Panc1 (cell line): Measurements from ENCODE around the gene RANBP1. TPM values are rescaled to one million over a fixed set of nuclear protein-coding genes. Genes with fewer than 3 reads are reported as not detected.
A peak's percentile ranks its signal among the peaks of the same experiment; 100 is the strongest.

Experiments used
- ATAC-seq: fragments of 200-7000 bp; cut with Tn5 transposase; 2 replicates; pipeline ENCODE4 v1.9.1; 2020; ENCODE audit warnings: mild to moderate bottlenecking, moderate library complexity
- BruUV-seq: library from RNA; stranded (reverse); fragments of 400-500 nt; replicated peaks from 2 replicates; lab custom pipeline; 2021; lab: Mats Ljungman, UMichigan
- CTCF ChIA-PET: fragments of 300-600 bp; sonication (Branson Sonifier 250); formaldehyde crosslinking; loops from one replicate; lab custom pipeline; 2022; ENCODE audit warnings: antibody characterized with exemption; lab: Charles Lee
- POLR2A ChIA-PET: fragments of 300-600 bp; sonication (Branson Sonifier 250); formaldehyde crosslinking; loops from one replicate; lab custom pipeline; 2022; ENCODE audit warnings: antibody characterized with exemption; lab: Charles Lee
- DNase-seq: peaks from one replicate; pipeline ENCODE4 v3.0.0-alpha.2; 2010; ENCODE audit warnings: low read depth, low spot score
- H3K27ac ChIP-seq: 2 replicates; pipeline ENCODE4 v1.5.1; 2011; ENCODE audit warnings: mild to moderate bottlenecking, low read length, inconsistent platforms
- H3K27me3 ChIP-seq: fragments of 200-500 bp; sonication (Bioruptor generic); 2 replicates; pipeline ENCODE4 v1.6.0; 2014; ENCODE audit warnings: low read length, inconsistent platforms; ENCODE audit not compliant: control insufficient read depth, insufficient read depth
- H3K36me3 ChIP-seq: fragments of 200-500 bp; sonication (Bioruptor generic); 2 replicates; pipeline ENCODE4 v1.5.1; 2014; ENCODE audit warnings: inconsistent platforms, mild to moderate bottlenecking, low read length, moderate library complexity; ENCODE audit not compliant: control insufficient read depth, insufficient read depth
- H3K4me1 ChIP-seq: 2 replicates; pipeline ENCODE4 v1.5.1; 2011; ENCODE audit warnings: inconsistent platforms, mild to moderate bottlenecking, low read length, moderate library complexity; ENCODE audit not compliant: control insufficient read depth, insufficient read depth
- H3K4me3 ChIP-seq, 2 experiments: 2 replicates each; pipeline ENCODE4 v1.5.1; 2011 to 2012; ENCODE audit warnings: low read depth in 2 of 2, low read length in 2 of 2, mild to moderate bottlenecking in 2 of 2, inconsistent platforms in 1 of 2, moderate library complexity in 1 of 2
- H3K9me3 ChIP-seq: fragments of 200-500 bp; sonication (Bioruptor generic); 2 replicates; pipeline ENCODE4 v1.5.1; 2014; ENCODE audit warnings: low read depth, mild to moderate bottlenecking, inconsistent platforms, low read length, moderate library complexity; ENCODE audit not compliant: control insufficient read depth, insufficient read depth
- CTCF ChIP-seq: fragments of 450-650 bp; IDR thresholded peaks from 2 replicates; pipeline ENCODE4 v1.5.1; 2017; ENCODE audit warnings: mild to moderate bottlenecking
- POLR2AphosphoS5 ChIP-seq: IDR thresholded peaks from 2 replicates; pipeline ENCODE4 v1.6.1; 2012; ENCODE audit warnings: mild to moderate bottlenecking, low read depth, low read length, moderate library complexity
- REST ChIP-seq, 2 experiments: IDR thresholded peaks; 2 replicates each; pipeline ENCODE4 v1.6.1; 2011 to 2012; ENCODE audit warnings: low read depth in 2 of 2, control low read depth in 1 of 2, low read length in 1 of 2, mild to moderate bottlenecking in 1 of 2, moderate library complexity in 1 of 2; ENCODE audit not compliant: insufficient read depth in 1 of 2
- SIN3A ChIP-seq: IDR thresholded peaks from 2 replicates; pipeline ENCODE4 v1.6.1; 2012; ENCODE audit warnings: low read depth, mild to moderate bottlenecking, low read length, moderate library complexity, borderline replicate concordance; ENCODE audit not compliant: insufficient read depth
- TCF7L2 ChIP-seq: IDR thresholded peaks from 2 replicates; pipeline ENCODE4 v1.6.1; 2011; ENCODE audit warnings: mild to moderate bottlenecking, low read depth, low read length, inconsistent platforms
- in situ Hi-C: cut with HindIII; loops from 2 replicates; pipeline ENCODE4 v1.10.0; 2016; ENCODE audit warnings: low sequenced_read_pairs, low pct_unique_long_range_greater_than_20kb
- intact Hi-C: fragments of 100-400 bp; cut with micrococcal nuclease; formaldehyde crosslinking; loops from one replicate; pipeline ENCODE4 v1.10.0; 2022; ENCODE audit not compliant: unreplicated experiment
- total RNA-seq: library from RNA; stranded (reverse); gene quantifications from one replicate; pipeline ENCODE4 v1.2.1, GENCODE V29; 2021; ENCODE audit not compliant: unreplicated experiment

RANBP1 gene
- total RNA-seq, 1 experiment from 2014 or later, result 232 TPM

- ChIA-PET POLR2A (no interaction called here), CTCF (no interaction called here)
- H3K27me3 ChIP-seq, result no peaks in the 10 kb centered on the region
- DNase-seq (no peak), ATAC-seq (peak; percentile 87)
- BruUV-seq, result no TSS peak
- peak overlapping the region; percentile 62 to 63 for H3K4me3 ChIP-seq
- intact Hi-C loops (no loop called here), in situ Hi-C loops (no loop called here)
- TF ChIP-seq POLR2AphosphoS5 (no peak), SIN3A (no peak), TCF7L2 (no peak), REST (IDR thresholded peaks at IDR 0.05; ENCODE audit: insufficient read depth in 1 of 2, low read depth in 2 of 2, low read length in 1 of 2) (no peak), CTCF (no peak)
- H3K36me3 ChIP-seq, result peaks cover 2% of the 10 kb centered on the region; the same call in 1 of the 2 replicates
- H3K27ac ChIP-seq, result peak overlapping the region; percentile 63; the same call in 1 of the 2 replicates
- H3K9me3 ChIP-seq, result no peaks in the 10 kb centered on the region
- no peaks in the 10 kb centered on the region; the same call in 1 of the 2 replicates for H3K4me1 ChIP-seq
These were observed 15.1 kb downstream of the RANBP1 start for GRCh38 chr22:20130731-20131596.

GRCh38 chr22:20131597-20131858, 15.6 kb downstream of the RANBP1 start, which contains the start of gene ZDHHC8:
Gene ZDHHC8, plus strand, starts transcription at chr22:20131804. Its CDS starts 144 bp downstream, at chr22:20131948.
- in situ Hi-C loops (no loop called here), intact Hi-C loops (no loop called here)
- no peaks in the 10 kb centered on the region; the same call in 1 of the 2 replicates for H3K4me1 ChIP-seq
- H3K9me3 ChIP-seq, result no peaks in the 10 kb centered on the region
- H3K27me3 ChIP-seq, result no peaks in the 10 kb centered on the region
- POLR2A ChIA-PET, result no interaction called here
- DNase-seq (no peak), ATAC-seq (peak; percentile 79)
- peak within 1 kb of the TSS; percentile 63; the same call in 1 of the 2 replicates for H3K27ac ChIP-seq
- H3K4me3 ChIP-seq, result peak within 1 kb of the TSS; percentile 62 to 63
- peaks cover 2% of the 10 kb centered on the region; the same call in 1 of the 2 replicates for H3K36me3 ChIP-seq
- no peak for TF ChIP-seq POLR2AphosphoS5
- TF ChIP-seq REST (IDR thresholded peaks at IDR 0.05; ENCODE audit: insufficient read depth in 1 of 2, low read depth in 2 of 2, low read length in 1 of 2), result no peak
- no peak for TF ChIP-seq TCF7L2
- TF ChIP-seq SIN3A, result no peak
- no peak for TF ChIP-seq CTCF
- CTCF ChIA-PET, result no interaction called here
- no TSS peak for BruUV-seq
